ENCODE measurements around the gene CYB561D1. TPM values are rescaled to one million over a fixed set of nuclear protein-coding genes. Genes with fewer than 3 reads are reported as not detected.

Gene CYB561D1
- total RNA-seq, 2 experiments from 2014 or later: 7.0 to 9.5 TPM

GRCh38 chr1:109483672-109484518, 10.0 kb upstream of the CYB561D1 start, which contains the start of gene ATXN7L2:
Gene ATXN7L2, plus strand, starts transcription at chr1:109483905. Its CDS starts 49 bp downstream, at chr1:109483954.
- Mint-ChIP-seq H3K4me1 (ENCODE audit: low read depth) (peaks cover 30% of the 10 kb centered on the region), H3K36me3 (ENCODE audit: low read depth) (peaks cover 4% of the 10 kb centered on the region), H3K9me3 (no peaks in the 10 kb centered on the region), H3K27ac (peak within 1 kb of the TSS; percentile 94), H3K4me3 (peak within 1 kb of the TSS; percentile 91), H3K27me3 (peaks cover 1% of the 10 kb centered on the region)
- DNase-seq (peak; percentile 90), ATAC-seq (peak; percentile 81)
- TF ChIP-seq, protein P1, sequence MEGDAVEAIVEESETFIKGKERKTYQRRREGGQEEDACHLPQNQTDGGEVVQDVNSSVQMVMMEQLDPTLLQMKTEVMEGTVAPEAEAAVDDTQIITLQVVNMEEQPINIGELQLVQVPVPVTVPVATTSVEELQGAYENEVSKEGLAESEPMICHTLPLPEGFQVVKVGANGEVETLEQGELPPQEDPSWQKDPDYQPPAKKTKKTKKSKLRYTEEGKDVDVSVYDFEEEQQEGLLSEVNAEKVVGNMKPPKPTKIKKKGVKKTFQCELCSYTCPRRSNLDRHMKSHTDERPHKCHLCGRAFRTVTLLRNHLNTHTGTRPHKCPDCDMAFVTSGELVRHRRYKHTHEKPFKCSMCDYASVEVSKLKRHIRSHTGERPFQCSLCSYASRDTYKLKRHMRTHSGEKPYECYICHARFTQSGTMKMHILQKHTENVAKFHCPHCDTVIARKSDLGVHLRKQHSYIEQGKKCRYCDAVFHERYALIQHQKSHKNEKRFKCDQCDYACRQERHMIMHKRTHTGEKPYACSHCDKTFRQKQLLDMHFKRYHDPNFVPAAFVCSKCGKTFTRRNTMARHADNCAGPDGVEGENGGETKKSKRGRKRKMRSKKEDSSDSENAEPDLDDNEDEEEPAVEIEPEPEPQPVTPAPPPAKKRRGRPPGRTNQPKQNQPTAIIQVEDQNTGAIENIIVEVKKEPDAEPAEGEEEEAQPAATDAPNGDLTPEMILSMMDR (IDR thresholded peaks at IDR 0.05): no peak
- ChIA-PET CTCF (interaction anchor here (1.0 to 40.7 kb wide), 9 partner anchors 9 to 85 kb away, joined by 3 to 1390 read pairs (median 5); partner anchors contain the start of genes AMIGO1, CYB561D1, GNAI3 and GPR61), POLR2A (interaction anchor here (0.6 to 3.6 kb wide), 17 partner anchors 9 to 384 kb away, joined by 3 to 25 read pairs (median 6); partner anchors contain the start of genes AMIGO1, CYB561D1, GNAI3 and PSMA5)
- intact Hi-C loops (cut with micrococcal nuclease): loop anchor here (2.0 kb wide), 1 partner anchor 57 kb away; the partner anchor contains the start of gene PSMA5

DNA sequence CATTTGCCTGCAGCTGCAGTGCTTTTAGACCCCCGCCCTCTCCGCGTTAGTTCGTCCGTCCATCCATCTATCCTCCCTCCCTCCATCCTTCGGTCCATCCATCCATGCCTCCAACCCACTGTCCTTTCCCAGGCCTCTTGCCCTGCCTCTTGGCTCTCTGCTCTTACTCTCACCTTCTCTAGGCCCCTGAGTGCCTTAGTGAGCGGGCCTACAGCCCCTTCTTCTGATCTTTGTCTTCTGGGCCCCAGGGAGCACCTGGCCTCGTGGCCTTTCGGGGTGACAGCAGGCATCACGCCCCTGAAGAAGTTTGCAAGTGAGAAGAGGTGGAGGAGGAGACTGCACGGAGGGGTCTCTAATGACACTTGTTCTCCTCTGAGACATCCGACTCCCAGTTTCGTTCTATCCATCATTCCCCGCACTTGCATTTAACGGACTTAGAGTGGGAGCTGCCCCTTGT, 9.3 kb upstream of the CYB561D1 start:
- Mint-ChIP-seq H3K9me3 (no peaks in the 10 kb centered on the region), H3K4me3 (peak overlapping the region; percentile 91), H3K36me3 (ENCODE audit: low read depth) (peaks cover 4% of the 10 kb centered on the region), H3K27ac (peak overlapping the region; percentile 94), H3K4me1 (ENCODE audit: low read depth) (peaks cover 30% of the 10 kb centered on the region), H3K27me3 (no peaks in the 10 kb centered on the region)
- intact Hi-C loops (cut with micrococcal nuclease): no loop called here
- ATAC-seq (no peak), DNase-seq (no peak)
- CTCF ChIA-PET: interaction anchor here (2.5 to 40.7 kb wide), 4 partner anchors 9 to 47 kb away, joined by 12 to 1390 read pairs (median 43); partner anchors contain the start of genes CYB561D1 and GPR61
- TF ChIP-seq, protein P1 (IDR thresholded peaks at IDR 0.05): no peak
- POLR2A ChIA-PET: interaction anchor here (0.6 to 3.6 kb wide), 16 partner anchors 9 to 384 kb away, joined by 3 to 25 read pairs (median 6); partner anchors contain the start of genes AMIGO1, CYB561D1, GNAI3 and PSMA5

DNA sequence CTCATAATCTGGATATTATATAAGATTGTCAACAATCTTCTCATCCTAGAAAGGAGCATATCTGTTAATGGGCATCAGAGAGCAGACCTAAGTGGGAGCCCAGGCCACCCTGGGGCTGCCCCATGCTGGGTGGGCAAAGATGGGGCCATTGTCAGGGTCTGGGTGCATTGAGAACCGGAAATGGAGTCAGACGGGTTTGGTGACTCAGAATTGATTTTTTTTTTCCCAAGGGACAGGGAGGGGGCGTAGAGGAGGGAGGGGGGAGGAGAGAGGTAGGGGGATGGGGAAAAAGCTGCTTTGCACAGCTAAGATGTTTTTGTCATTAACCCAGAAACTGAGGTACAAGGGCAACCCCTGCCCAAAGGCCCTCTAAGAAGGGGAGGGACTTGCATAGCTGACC, 8.9 kb upstream of the CYB561D1 start:
- CTCF ChIA-PET: interaction anchor here (2.7 to 40.7 kb wide), 3 partner anchors 8 to 47 kb away, joined by 15 to 1390 read pairs (median 71); partner anchors contain the start of genes CYB561D1 and GPR61
- Mint-ChIP-seq H3K4me1 (ENCODE audit: low read depth) (peaks cover 30% of the 10 kb centered on the region), H3K36me3 (ENCODE audit: low read depth) (peaks cover 4% of the 10 kb centered on the region), H3K9me3 (no peaks in the 10 kb centered on the region), H3K27me3 (no peaks in the 10 kb centered on the region), H3K27ac (peak overlapping the region; percentile 94), H3K4me3 (peak overlapping the region; percentile 91)
- intact Hi-C loops (cut with micrococcal nuclease): no loop called here
- ATAC-seq: no peak
- DNase-seq: no peak
- POLR2A ChIA-PET: interaction anchor here (0.6 to 3.6 kb wide), 11 partner anchors 8 to 271 kb away, joined by 3 to 25 read pairs (median 13); partner anchors contain the start of genes AMIGO1, CYB561D1, GNAI3 and PSMA5
- TF ChIP-seq, protein P1 (IDR thresholded peaks at IDR 0.05): no peak

GRCh38 chr1:109487261-109487660, 6.6 kb upstream of the CYB561D1 start:
- intact Hi-C loops (cut with micrococcal nuclease): no loop called here
- TF ChIP-seq, protein P1 (IDR thresholded peaks at IDR 0.05): no peak
- no peaks in the 10 kb centered on the region for H3K9me3 Mint-ChIP-seq
- peaks cover 7% of the 10 kb centered on the region for H3K36me3 Mint-ChIP-seq (ENCODE audit: low read depth)
- no peak for DNase-seq
- ATAC-seq: no peak
- no peak overlapping the region for H3K27ac Mint-ChIP-seq
- H3K4me3 Mint-ChIP-seq: no peak overlapping the region
- H3K4me1 Mint-ChIP-seq (ENCODE audit: low read depth): peaks cover 34% of the 10 kb centered on the region
- ChIA-PET CTCF (interaction anchor here (1.2 to 40.7 kb wide), 5 partner anchors 12 to 153 kb away, joined by 3 to 1390 read pairs (median 15); partner anchors contain the start of gene GPR61), POLR2A (interaction anchor here (1.3 to 1.4 kb wide), 2 partner anchors 15 to 45 kb away, joined by 4 read pairs; no protein-coding TSS in a partner anchor)
- no peaks in the 10 kb centered on the region for H3K27me3 Mint-ChIP-seq

Measured in activated CD8-positive, alpha-beta T cell treated with anti-CD3 and anti-CD28 coated beads for 36 hours (primary cell).